HFF-Myc (cell line): ENCODE results near the gene MAPK6.

Experiments
- DNase-seq: peaks from one replicate; pipeline ENCODE4 v3.0.0-alpha.2; 2011; ENCODE audit warnings: low read depth; ENCODE audit errors: extremely low read depth
- H3K4me3 ChIP-seq: replicated peaks from 2 replicates; pipeline ENCODE4 v1.5.1; 2011; ENCODE audit warnings: low read depth, mild to moderate bottlenecking, control low read depth, low read length
- CTCF ChIP-seq: IDR thresholded peaks from 2 replicates; pipeline ENCODE4 v1.5.1; 2012; ENCODE audit warnings: mild to moderate bottlenecking, low read depth, low read length, control low read depth; ENCODE audit errors: missing control alignments

MAPK6 gene

GRCh38 chr15:52018693-52019393 is at the start of gene MAPK6:
Gene MAPK6 (plus strand): TSS chr15:52019219. CDS start chr15:52046461, 27,242 bp downstream.
- TF ChIP-seq CTCF: no peak
- no peak for DNase-seq
- H3K4me3 ChIP-seq: peak within 1 kb of the TSS; percentile 89

- peak overlapping the region; percentile 99; the same call in 1 of the 2 replicates for H3K4me3 ChIP-seq
- no peak for DNase-seq
- TF ChIP-seq CTCF: no peak
Measured at GRCh38 chr15:51969728-51970127, 49.3 kb upstream of the MAPK6 start.

DNA sequence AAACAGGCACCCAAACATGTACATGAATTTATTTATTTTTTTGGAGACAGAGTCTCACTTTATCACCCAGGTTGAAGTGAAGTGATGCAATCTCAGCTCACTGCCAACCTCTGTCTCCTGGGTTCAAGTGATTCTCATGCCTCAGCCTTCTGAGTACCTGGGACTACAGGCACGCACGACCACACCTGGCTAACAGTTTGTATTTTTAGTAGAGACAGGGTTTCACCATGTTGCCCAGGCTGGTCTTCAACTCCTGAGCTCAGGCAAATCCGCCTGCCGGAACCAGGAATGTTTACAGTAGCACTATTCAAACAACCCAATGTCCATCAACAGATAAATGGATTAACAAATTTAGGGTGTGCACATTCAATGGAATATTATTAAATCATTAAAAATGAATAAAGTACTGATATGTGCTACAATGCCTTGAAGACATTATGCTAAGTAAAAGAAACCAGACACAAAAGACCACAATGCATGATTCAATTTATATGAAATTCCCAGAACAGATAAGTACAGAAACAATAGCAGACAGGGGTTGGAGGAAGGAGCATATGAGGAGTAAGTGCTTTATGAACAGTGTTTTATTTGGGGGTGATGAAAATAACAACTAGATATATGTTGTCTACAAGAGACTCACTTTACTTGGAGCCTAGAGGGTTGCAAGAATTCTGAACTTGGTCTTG is 48.7 kb upstream of the MAPK6 start:
- TF ChIP-seq CTCF: no peak
- no peak for DNase-seq
- peak overlapping the region; percentile 99 for H3K4me3 ChIP-seq

- H3K4me3 ChIP-seq: peak overlapping the region; percentile 99
- TF ChIP-seq CTCF: no peak
- no peak for DNase-seq
Measured at GRCh38 chr15:51971032-51971374, 48.0 kb upstream of the MAPK6 start.

DNA sequence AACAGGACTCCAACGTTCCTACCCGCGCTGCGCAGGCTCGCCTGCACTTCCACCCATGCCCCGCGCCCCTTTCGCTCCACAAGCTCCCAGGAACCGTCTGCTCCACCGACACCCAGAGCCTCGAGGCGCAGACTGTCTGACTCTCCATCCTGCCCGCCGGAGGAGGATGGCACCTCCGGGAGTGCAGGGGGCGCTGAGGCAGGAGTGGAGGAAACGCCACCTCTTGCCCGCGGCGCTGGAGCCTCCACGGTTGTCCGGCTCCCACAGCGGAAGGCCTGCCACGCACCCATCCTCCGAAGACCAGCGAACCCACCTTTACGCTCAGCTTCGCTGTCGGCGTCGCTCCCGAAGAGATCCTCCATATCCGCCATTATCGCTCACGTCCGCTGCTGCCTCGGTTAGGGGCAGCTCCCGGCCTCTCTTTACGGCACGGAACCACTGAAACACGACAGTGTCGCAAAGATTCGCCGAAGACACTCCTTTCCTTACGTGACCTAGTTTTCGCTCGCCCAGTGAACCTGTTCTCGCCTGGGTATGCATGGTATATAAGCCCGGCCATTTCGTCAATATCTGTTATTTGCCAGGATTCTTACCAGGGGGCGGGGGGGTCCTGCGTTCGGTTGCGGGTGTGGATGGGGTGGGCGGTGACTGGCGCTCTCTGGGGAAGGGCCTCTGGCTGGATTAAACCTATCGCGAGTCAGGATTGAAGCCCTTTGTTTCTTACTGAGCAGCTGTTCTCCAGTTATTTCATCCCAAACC is 47.5 kb upstream of the MAPK6 start, which contains the start of gene LEO1:
Gene LEO1 (minus strand): TSS at position 404 of the 759 bp plus-strand sequence. CDS start 33 bp downstream, at position 371.
- peak; percentile 28 for TF ChIP-seq CTCF
- peak; percentile 94 for DNase-seq

DNA sequence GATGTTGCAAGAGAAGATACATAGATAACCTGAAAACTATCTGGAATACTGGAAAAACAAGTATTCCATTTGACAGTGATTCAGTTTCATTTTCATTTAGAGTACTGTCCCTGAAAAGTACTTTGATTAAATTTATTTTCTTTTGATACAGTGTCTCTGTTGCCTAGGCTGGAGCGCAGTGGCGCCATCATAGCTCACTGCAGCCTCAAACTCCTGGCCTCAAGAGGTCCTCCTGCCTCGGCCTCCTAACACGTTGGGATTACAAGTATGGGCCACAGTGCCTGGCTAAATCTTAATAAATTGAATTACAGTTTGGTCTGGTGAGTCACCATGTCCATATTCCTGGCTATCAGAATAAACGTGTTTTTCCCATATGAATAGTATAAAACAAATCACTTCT is 45.8 kb upstream of the MAPK6 start:
- DNase-seq: no peak
- no peak overlapping the region for H3K4me3 ChIP-seq
- TF ChIP-seq CTCF: no peak

More for the DNA sequence above, 47.5 kb upstream of the MAPK6 start, which contains the start of gene LEO1:
- peak within 1 kb of the TSS; percentile 99 for H3K4me3 ChIP-seq
